ENCODE results near the gene HLX. TPM values are rescaled to one million over a fixed set of nuclear protein-coding genes. Genes with fewer than 3 reads are reported as not detected.

The HLX gene
- polyA plus RNA-seq, 1 experiment: 3.7 TPM

DNA sequence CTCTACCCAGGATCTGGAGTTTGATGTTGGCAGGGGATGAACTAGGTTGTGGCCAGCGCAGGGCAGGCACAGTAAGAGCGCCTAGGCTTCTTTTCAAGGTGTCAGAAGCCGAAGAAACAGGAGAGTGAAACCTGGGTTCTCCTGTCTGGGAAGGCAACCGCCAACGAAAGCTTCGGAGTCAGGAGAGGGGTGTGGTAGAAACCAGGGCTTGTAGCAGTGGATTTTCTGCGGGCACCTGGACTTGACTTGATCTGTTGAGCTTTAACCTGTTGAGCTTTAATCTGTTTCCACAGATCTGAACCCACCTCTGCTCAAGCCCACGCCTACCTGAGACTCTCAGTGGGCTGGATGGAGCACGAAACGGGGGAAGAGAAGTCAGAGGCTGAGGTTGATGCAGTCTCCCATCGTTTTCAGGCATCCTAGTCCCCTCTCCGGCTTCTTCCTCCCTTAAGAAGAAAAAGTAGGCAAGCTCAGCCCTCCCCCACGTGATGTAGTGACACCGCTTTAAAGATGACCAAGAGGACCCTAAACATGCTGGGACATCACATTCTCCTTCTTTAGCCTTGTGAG, 9.3 kb downstream of the HLX start:
- DNase-seq (ENCODE audit: low read depth, low spot score): no peak
- CTCF ChIA-PET: interaction anchor here (1.0 to 1.1 kb wide), 2 partner anchors 9 to 315 kb away, joined by 3 read pairs; partner anchors contain the start of gene HLX
- TF ChIP-seq, protein P1, sequence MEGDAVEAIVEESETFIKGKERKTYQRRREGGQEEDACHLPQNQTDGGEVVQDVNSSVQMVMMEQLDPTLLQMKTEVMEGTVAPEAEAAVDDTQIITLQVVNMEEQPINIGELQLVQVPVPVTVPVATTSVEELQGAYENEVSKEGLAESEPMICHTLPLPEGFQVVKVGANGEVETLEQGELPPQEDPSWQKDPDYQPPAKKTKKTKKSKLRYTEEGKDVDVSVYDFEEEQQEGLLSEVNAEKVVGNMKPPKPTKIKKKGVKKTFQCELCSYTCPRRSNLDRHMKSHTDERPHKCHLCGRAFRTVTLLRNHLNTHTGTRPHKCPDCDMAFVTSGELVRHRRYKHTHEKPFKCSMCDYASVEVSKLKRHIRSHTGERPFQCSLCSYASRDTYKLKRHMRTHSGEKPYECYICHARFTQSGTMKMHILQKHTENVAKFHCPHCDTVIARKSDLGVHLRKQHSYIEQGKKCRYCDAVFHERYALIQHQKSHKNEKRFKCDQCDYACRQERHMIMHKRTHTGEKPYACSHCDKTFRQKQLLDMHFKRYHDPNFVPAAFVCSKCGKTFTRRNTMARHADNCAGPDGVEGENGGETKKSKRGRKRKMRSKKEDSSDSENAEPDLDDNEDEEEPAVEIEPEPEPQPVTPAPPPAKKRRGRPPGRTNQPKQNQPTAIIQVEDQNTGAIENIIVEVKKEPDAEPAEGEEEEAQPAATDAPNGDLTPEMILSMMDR (IDR thresholded peaks at IDR 0.05; ENCODE audit: low read depth, low read length): no peak
- H3K27ac ChIP-seq (ENCODE audit: low read depth, low read length): no peak overlapping the region
- peaks cover 10% of the 10 kb centered on the region for H3K27me3 ChIP-seq (ENCODE audit: control insufficient read depth, insufficient read depth, low read length)
- H3K4me3 ChIP-seq (ENCODE audit: low read depth, low read length): no peak overlapping the region
- POLR2A ChIA-PET: no interaction called here
- H3K9me3 ChIP-seq (ENCODE audit: control insufficient read depth, insufficient read depth, low read length): peaks cover 34% of the 10 kb centered on the region

DNA sequence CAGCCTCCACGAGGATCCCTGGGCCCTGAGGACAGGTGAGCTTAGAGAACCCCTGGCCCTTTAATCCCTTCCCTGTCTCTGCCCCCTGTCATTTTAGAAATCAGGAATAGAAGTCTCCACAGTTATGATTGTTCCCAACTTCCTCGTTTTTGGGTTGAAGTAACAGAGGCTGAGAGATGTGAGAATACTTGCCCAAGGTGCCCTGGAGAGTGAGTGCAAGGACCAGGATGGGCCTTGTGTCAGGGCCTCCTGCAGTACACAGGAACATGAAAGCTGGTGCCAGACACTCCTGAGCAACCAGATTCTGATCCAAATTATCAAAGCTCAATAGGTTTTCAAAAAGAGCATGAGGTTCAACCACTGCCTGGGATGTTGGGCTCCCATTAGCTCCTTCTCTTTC, 10.1 kb downstream of the HLX start:
- Histone ChIP-seq H3K4me3 (ENCODE audit: low read depth, low read length) (no peak overlapping the region), H3K27me3 (ENCODE audit: control insufficient read depth, insufficient read depth, low read length) (peaks cover 10% of the 10 kb centered on the region), H3K9me3 (ENCODE audit: control insufficient read depth, insufficient read depth, low read length) (peaks cover 37% of the 10 kb centered on the region), H3K27ac (ENCODE audit: low read depth, low read length) (no peak overlapping the region)
- ChIA-PET CTCF (interaction anchor here (1.1 kb wide), 1 partner anchor 10 kb away, joined by 3 read pairs; the partner anchor contains the start of gene HLX), POLR2A (no interaction called here)
- TF ChIP-seq, protein P1 (IDR thresholded peaks at IDR 0.05; ENCODE audit: low read depth, low read length): no peak
- no peak for DNase-seq (ENCODE audit: low read depth, low spot score)

DNA sequence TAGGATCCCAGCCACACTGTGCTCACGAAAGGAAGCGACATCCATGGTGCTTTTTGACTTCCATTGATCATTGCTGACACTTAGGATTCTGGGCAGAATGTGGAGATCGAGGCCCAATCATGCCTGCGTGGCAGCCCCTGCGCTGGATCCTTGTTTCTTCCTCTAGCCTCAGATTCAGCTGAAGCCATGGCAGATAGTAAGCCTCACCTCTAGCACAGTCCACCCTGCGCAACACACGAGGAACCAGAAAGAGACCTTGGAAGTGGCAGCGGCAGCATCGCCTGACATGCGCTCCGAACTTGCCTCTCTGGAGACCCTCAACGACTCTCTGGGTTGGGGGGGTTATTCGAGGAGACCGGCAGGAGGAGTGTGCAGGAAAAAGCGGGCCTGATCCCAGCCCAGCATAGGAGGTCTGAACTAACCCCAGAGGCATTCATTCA, 10.6 kb downstream of the HLX start:
- TF ChIP-seq, protein P1 (IDR thresholded peaks at IDR 0.05; ENCODE audit: low read depth, low read length): no peak

DNA sequence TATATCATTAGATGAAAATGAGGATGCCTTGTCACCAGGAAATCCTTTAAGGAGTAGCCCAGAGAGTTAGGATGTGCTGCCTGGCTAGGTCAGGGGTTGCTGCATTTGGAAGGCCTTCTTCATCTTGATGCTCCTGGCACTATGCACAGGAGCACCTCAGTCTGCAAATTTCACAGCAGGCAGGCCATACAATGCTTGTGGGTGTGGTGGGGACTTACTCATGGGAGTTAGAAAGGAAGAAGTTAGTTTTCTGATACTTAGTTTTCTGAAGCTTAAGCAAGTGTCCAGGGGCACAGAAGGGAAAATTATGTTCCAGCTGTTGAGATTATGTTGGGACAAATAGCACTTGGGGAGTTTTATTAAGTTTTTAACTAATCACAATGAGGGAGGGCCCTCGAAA, 11.4 kb downstream of the HLX start:
- POLR2A ChIA-PET: no interaction called here
- TF ChIP-seq, protein P1 (IDR thresholded peaks at IDR 0.05; ENCODE audit: low read depth, low read length): no peak
- CTCF ChIA-PET: interaction anchor here (1.0 kb wide), 1 partner anchor 17 kb away, joined by 3 read pairs; no protein-coding TSS in a partner anchor
- no peak overlapping the region for H3K27ac ChIP-seq (ENCODE audit: low read depth, low read length)
- peaks cover 46% of the 10 kb centered on the region for H3K9me3 ChIP-seq (ENCODE audit: control insufficient read depth, insufficient read depth, low read length)
- no peak for DNase-seq (ENCODE audit: low read depth, low spot score)
- no peak overlapping the region for H3K4me3 ChIP-seq (ENCODE audit: low read depth, low read length)
- H3K27me3 ChIP-seq (ENCODE audit: control insufficient read depth, insufficient read depth, low read length): peaks cover 10% of the 10 kb centered on the region

More for the DNA sequence above, 10.6 kb downstream of the HLX start:
- H3K4me3 ChIP-seq (ENCODE audit: low read depth, low read length): no peak overlapping the region
- peaks cover 40% of the 10 kb centered on the region for H3K9me3 ChIP-seq (ENCODE audit: control insufficient read depth, insufficient read depth, low read length)
- H3K27me3 ChIP-seq (ENCODE audit: control insufficient read depth, insufficient read depth, low read length): peaks cover 10% of the 10 kb centered on the region
- CTCF ChIA-PET: no interaction called here
- no peak overlapping the region for H3K27ac ChIP-seq (ENCODE audit: low read depth, low read length)
- POLR2A ChIA-PET: no interaction called here
- no peak for DNase-seq (ENCODE audit: low read depth, low spot score)

DNA sequence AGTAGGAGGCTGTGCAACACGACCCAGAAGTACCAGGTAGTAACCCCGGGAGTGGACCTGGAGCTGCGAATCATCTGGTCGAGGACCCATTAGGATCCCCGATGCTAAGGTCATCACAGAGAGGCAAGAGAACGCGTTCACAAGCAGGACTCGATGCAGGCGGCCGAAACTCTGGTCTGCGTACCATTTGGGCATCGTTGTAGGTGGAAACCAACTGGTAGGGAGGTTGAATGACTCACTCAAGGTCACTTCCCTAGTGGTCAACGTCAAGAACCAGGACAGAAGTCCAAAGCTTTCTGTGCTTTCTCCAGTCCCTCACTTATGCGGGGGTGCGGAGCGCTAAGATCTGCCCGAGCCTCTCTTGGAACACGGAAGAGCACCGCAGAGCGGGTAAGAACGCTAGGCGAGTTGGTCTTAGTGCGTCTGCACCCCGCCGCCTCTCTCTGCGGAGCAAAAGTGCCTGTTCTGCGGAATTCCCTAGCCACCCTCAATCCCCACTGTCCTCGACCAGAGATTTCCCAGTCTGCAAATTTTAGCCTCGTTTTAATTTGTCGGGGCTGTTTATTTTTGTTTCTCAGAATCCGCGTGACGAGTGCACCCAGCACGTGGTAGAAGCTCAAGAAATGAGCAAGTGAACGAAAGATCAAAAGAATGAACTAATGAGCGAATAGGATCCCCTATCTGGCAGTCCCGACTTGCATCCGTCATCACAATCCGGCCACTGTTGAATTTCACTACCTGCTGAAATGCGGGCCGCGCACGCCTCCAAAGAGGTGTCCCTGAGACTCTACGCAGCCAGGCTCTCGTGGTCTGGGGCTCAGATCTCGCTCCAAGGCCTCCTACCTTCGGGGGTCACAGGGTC, 12.2 kb downstream of the HLX start:
- H3K9me3 ChIP-seq (ENCODE audit: control insufficient read depth, insufficient read depth, low read length): peaks cover 48% of the 10 kb centered on the region
- H3K27me3 ChIP-seq (ENCODE audit: control insufficient read depth, insufficient read depth, low read length): peaks cover 10% of the 10 kb centered on the region
- CTCF ChIA-PET: interaction anchor here (1.0 kb wide), 1 partner anchor 18 kb away, joined by 3 read pairs; no protein-coding TSS in a partner anchor
- POLR2A ChIA-PET: no interaction called here
- TF ChIP-seq, protein P1 (IDR thresholded peaks at IDR 0.05; ENCODE audit: low read depth, low read length): no peak
- H3K4me3 ChIP-seq (ENCODE audit: low read depth, low read length): no peak overlapping the region
- DNase-seq (ENCODE audit: low read depth, low spot score): no peak
- no peak overlapping the region for H3K27ac ChIP-seq (ENCODE audit: low read depth, low read length)

Data from AG04450 (cell line).